ENCODE results near the gene SMTNL2.
"Not testable (repeated sequence)": the region's sequence is repeated elsewhere in the genome, so short reads cannot be mapped to it uniquely, and the experiment has no call there.

The SMTNL2 gene

GRCh38 chr17:4632581-4632920, 48.2 kb downstream of the SMTNL2 start:
- DNase-seq (ENCODE audit: low spot score): no peak
- FAIRE-seq: no peak

- DNase-seq (ENCODE audit: low spot score) (no peak), FAIRE-seq (no peak)
Measured at GRCh38 chr17:4633643-4634042, 49.3 kb downstream of the SMTNL2 start.

- DNase-seq (ENCODE audit: low spot score): no peak
- FAIRE-seq: no peak
Measured at GRCh38 chr17:4634976-4635375, 50.6 kb downstream of the SMTNL2 start.

DNA sequence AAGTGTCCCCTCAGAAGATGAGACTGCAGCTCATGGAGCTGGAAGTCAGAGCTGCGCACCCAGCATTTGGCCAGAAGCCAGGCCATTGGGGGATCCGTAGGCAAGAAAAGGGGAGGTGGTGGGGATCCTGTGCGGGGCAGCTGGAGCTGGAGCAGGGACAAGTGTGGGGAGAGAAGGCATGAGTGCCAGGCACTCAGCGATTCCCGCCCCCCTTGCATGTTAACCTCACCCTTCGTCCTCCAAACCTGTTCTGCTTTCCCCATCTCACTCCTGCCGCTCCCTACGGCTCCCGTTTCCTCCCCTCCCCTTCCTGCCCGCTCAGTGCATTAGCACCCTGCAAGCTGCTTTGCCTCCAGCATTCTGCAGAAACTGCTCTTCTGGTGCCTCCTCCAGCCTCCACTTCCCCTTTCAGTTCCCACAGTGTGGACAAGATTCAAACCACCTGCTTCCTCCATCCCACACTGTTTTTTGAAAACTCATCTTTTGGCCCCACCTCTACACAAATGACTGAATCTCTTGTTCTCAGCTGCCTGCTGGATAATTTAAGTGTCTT, 51.6 kb downstream of the SMTNL2 start:
- FAIRE-seq (no peak), DNase-seq (ENCODE audit: low spot score) (no peak)

DNA sequence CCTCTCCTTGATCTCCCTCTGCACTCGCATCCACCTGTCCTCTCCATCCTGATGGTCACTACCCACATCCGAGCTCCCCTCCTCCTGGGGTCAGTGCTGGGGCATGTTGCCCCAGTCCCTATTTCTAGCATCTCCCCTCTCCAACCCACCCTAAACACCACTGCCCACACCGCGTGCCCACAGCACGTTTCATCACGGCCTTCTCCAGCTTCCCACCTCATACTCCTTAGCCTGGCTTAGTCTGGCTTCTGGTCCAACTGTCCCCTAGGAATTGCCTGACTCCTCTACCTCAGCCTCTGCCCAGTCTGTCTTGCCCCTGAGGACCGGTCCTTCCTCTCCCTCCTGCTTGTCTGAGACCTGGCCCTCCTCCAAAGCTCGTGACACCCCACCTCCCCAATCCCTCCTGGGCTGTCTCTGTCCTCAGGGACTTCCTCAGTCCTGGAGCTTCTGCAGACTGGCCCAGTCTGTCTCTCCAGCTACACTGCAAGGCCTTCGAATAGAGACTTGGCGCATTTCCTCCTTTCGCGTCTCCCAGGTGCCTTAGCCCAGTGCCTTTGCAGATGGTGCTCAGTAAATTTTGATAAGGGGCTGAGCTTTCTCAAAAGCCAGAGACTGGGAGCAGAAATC, 52.3 kb downstream of the SMTNL2 start:
- FAIRE-seq (no peak), DNase-seq (ENCODE audit: low spot score) (no peak)

DNA sequence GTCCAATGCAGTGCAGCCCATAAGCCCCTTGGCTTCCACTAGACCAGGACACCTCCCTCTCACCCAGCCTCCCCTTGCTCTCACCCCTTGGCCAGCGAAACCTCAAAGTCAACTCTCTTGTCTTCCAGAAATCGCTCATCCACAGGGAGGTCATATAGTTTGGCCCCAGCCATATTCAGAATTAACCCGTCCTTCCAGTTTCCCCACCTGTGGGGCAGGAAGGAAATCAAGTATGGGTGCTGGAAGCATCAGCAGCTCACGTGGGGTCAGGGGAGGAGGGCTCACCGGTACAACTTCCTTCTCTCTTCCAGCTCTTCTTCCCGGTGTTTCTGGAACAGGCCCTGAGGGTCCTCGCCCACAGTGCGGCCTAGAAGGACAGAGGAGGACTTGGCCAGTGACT, 54.4 kb downstream of the SMTNL2 start:
- FAIRE-seq: not testable (repeated sequence)

GRCh38 chr17:4639301-4640059, 55.2 kb downstream of the SMTNL2 start:
- DNase-seq (ENCODE audit: low spot score); FAIRE-seq: not testable (repeated sequence)

More for the DNA sequence above, 54.4 kb downstream of the SMTNL2 start:
- not testable (repeated sequence) for DNase-seq (ENCODE audit: low spot score)

GRCh38 chr17:4640569-4641188, 56.4 kb downstream of the SMTNL2 start:
- not testable (repeated sequence) for DNase-seq (ENCODE audit: low spot score); FAIRE-seq

- no peak for DNase-seq (ENCODE audit: low spot score)
- no peak for FAIRE-seq
Measured at GRCh38 chr17:4641297-4642195, 57.2 kb downstream of the SMTNL2 start, which contains the start of gene ALOX15. Gene ALOX15 (minus strand): TSS chr17:4641678. CDS start chr17:4641651, 27 bp downstream.

GRCh38 chr17:4642286-4642685, 58.0 kb downstream of the SMTNL2 start:
- DNase-seq (ENCODE audit: low spot score) (no peak), FAIRE-seq (no peak)

- DNase-seq (ENCODE audit: low spot score) (no peak), FAIRE-seq (no peak)
Measured at GRCh38 chr17:4643676-4644075, 59.3 kb downstream of the SMTNL2 start.

DNA sequence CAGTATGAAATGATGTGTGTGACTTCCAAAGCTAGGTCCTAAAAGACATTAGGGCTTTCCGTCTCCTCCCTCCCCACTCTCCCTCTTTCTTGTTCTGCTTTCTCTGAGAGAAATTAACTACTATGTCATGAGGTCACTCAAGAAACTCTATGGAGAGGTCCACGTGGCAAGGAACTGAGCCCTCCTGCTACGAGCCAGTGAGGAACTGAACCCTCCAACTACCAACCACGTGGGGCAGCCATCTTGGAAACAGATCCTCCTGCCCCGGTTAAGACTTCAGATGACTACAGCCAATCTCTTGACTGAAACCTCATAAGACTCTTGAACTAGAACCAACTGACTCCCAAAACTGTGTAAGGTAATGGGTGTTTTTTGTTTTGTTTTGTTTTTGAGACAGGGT, 61.3 kb downstream of the SMTNL2 start:
- no peak for DNase-seq (ENCODE audit: low spot score)
- FAIRE-seq: no peak

DNA sequence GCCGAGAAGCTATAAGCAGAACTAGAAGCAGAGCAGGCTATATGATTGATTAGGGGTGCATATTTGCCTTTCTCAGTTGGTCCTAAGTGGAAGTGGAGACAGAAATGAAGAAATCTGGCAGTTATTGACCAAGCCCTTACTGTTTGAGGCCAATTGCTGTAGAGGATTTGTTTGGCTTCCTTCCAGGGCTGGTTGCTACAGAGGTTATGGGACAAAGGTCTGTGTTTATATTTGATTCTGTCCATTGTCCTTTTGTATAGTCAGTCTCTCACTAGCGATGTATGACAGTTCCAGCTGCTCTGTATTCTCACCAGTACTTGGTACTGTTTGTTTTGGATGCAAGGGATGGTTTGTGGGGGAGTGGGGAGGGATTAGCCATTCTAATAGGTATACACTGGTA, 64.4 kb downstream of the SMTNL2 start:
- FAIRE-seq: no peak
- no peak for DNase-seq (ENCODE audit: low spot score)

DNA sequence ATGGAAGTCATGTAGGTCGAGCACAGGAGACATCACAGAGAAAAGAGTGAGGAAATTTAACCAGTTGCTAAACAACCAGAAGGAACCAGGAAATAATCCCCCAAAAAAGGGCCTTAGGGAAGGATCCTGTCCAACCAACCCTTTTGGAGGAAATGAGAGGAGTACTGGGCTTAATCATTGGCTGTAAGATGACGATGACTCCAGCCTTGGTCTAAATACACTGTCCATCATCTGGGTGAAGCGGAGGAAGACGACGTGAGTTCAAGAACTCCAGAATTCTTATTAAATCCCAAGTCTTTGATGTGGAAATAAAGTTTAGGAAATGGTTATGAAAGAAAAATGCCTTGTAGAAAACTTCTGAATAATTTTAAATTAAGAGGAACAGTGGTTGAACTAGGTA, 68.7 kb downstream of the SMTNL2 start:
- DNase-seq (ENCODE audit: low spot score) (no peak), FAIRE-seq (no peak)

GRCh38 chr17:4655933-4656332, 71.6 kb downstream of the SMTNL2 start:
- not testable (repeated sequence) for FAIRE-seq; DNase-seq (ENCODE audit: low spot score)

- DNase-seq (ENCODE audit: low spot score) (no peak), FAIRE-seq (no peak)
Measured at GRCh38 chr17:4657678-4658077, 73.3 kb downstream of the SMTNL2 start.

Data from urothelium cell line (cell line).